HG02840 (cell line): ENCODE measurements around the gene CMAS.

ENCODE experiments used
- ATAC-seq: cut with Tn5 transposase; IDR thresholded peaks from one replicate; pipeline ENCODE4 v1.9.1; 2021; ENCODE audit warnings: mild to moderate bottlenecking, moderate library complexity, moderate number of reproducible peaks; ENCODE audit not compliant: unreplicated experiment, low FRiP score

Gene CMAS

GRCh38 chr12:22103418-22103817 is 57.4 kb downstream of the CMAS start:
- no peak for ATAC-seq

GRCh38 chr12:22105542-22105941 is 59.5 kb downstream of the CMAS start:
- ATAC-seq = no peak

- no peak for ATAC-seq
These were observed 64.2 kb downstream of the CMAS start for GRCh38 chr12:22110176-22110575.
